Mesenchymal stem cell (in vitro differentiated cells and primary cell): Measurements from ENCODE around the gene KIRREL3.

Source experiments
- DNase-seq: peaks from one replicate; pipeline ENCODE4 v3.0.0-alpha.2; 2013
- H2AFZ ChIP-seq: one replicate; pipeline ENCODE4 v1.6.1; 2013; ENCODE audit warnings: low read depth, mild to moderate bottlenecking, control low read depth, inconsistent platforms, low read length, moderate library complexity
- H2AK5ac ChIP-seq: 2 replicates; pipeline ENCODE4 v1.6.1; 2013; ENCODE audit warnings: low read length, moderate library complexity, mild to moderate bottlenecking, inconsistent platforms; ENCODE audit not compliant: severe bottlenecking
- H2BK120ac ChIP-seq: one replicate; pipeline ENCODE4 v1.6.1; 2013; ENCODE audit warnings: low read depth, mild to moderate bottlenecking, inconsistent platforms, low read length, moderate library complexity
- H2BK12ac ChIP-seq, 2 experiments: one replicate each; pipeline ENCODE4 v1.6.1; 2013; ENCODE audit warnings: inconsistent platforms in 2 of 2, low read length in 2 of 2, mild to moderate bottlenecking in 2 of 2, moderate library complexity in 2 of 2, control low read depth in 1 of 2
- H2BK15ac ChIP-seq: one replicate; pipeline ENCODE4 v1.6.1; 2013; ENCODE audit warnings: mild to moderate bottlenecking, low read depth, inconsistent platforms; ENCODE audit not compliant: poor library complexity, severe bottlenecking
- H2BK5ac ChIP-seq: 2 replicates; pipeline ENCODE4 v1.6.1; 2013; ENCODE audit warnings: low read depth, mild to moderate bottlenecking, low read length, control low read depth, inconsistent platforms; ENCODE audit not compliant: poor library complexity, severe bottlenecking
- H3K14ac ChIP-seq, 2 experiments: one replicate each; pipeline ENCODE4 v1.6.1; 2013; ENCODE audit warnings: inconsistent platforms in 2 of 2, low read length in 2 of 2, control low read depth in 1 of 2, mild to moderate bottlenecking in 1 of 2, moderate library complexity in 1 of 2
- H3K18ac ChIP-seq, 2 experiments: one replicate each; pipeline ENCODE4 v1.6.1; 2013; ENCODE audit warnings: inconsistent platforms in 2 of 2, low read length in 2 of 2, control low read depth in 1 of 2, low read depth in 1 of 2, mild to moderate bottlenecking in 1 of 2
- H3K23ac ChIP-seq, 2 experiments: one replicate each; pipeline ENCODE4 v1.6.1; 2013; ENCODE audit warnings: inconsistent platforms in 2 of 2, low read length in 2 of 2, mild to moderate bottlenecking in 2 of 2, moderate library complexity in 2 of 2, control low read depth in 1 of 2
- H3K27ac ChIP-seq: 2 replicates; pipeline ENCODE4 v1.5.1; 2013; ENCODE audit warnings: mild to moderate bottlenecking, moderate library complexity, low read length, control low read depth, inconsistent platforms; ENCODE audit not compliant: poor library complexity, severe bottlenecking
- H3K27me3 ChIP-seq, 2 experiments: 2 replicates each; pipeline versions ENCODE4 v1.6.1 to v1.7.0; 2013; ENCODE audit warnings: low read length in 2 of 2, mild to moderate bottlenecking in 2 of 2, moderate library complexity in 2 of 2, control low read depth in 1 of 2, inconsistent platforms in 1 of 2; ENCODE audit not compliant: control insufficient read depth in 1 of 2, insufficient read depth in 1 of 2
- H3K36me3 ChIP-seq, 2 experiments: 2 replicates each; pipeline versions ENCODE4 v1.6.1 to v1.7.0; 2013; ENCODE audit warnings: low read length in 2 of 2, control low read depth in 1 of 2, inconsistent platforms in 1 of 2, low read depth in 1 of 2, mild to moderate bottlenecking in 1 of 2; ENCODE audit not compliant: insufficient read depth in 2 of 2, control insufficient read depth in 1 of 2
- H3K4ac ChIP-seq, 2 experiments: one replicate each; pipeline ENCODE4 v1.6.1; 2013; ENCODE audit warnings: inconsistent platforms in 2 of 2, low read length in 2 of 2, mild to moderate bottlenecking in 2 of 2, moderate library complexity in 2 of 2, control low read depth in 1 of 2, low read depth in 1 of 2
- H3K4me1 ChIP-seq: 2 replicates; pipeline ENCODE4 v1.6.1; 2013; ENCODE audit warnings: low read depth, low read length, control low read depth; ENCODE audit not compliant: control insufficient read depth, insufficient read depth
- H3K4me2 ChIP-seq: 2 replicates; pipeline ENCODE4 v1.6.1; 2013; ENCODE audit warnings: low read length, mild to moderate bottlenecking, inconsistent platforms; ENCODE audit not compliant: poor library complexity, severe bottlenecking
- H3K4me3 ChIP-seq, 2 experiments: 2 replicates each; pipeline versions ENCODE4 v1.5.1 to v1.7.0; 2013; ENCODE audit warnings: low read length in 2 of 2, mild to moderate bottlenecking in 2 of 2, control low read depth in 1 of 2, low read depth in 1 of 2; ENCODE audit not compliant: insufficient read depth in 1 of 2
- H3K79me1 ChIP-seq: replicated peaks from 2 replicates; pipeline ENCODE4 v1.6.1; 2013; ENCODE audit warnings: mild to moderate bottlenecking, control low read depth, low read length, inconsistent platforms; ENCODE audit not compliant: poor library complexity, severe bottlenecking
- H3K9ac ChIP-seq: 2 replicates; pipeline ENCODE4 v1.7.0; 2013; ENCODE audit warnings: mild to moderate bottlenecking, low read length, moderate library complexity
- H3K9me3 ChIP-seq: 2 replicates; pipeline ENCODE4 v1.7.0; 2013; ENCODE audit warnings: mild to moderate bottlenecking, low read length; ENCODE audit not compliant: control insufficient read depth
- H4K8ac ChIP-seq: one replicate; pipeline ENCODE4 v1.6.1; 2013; ENCODE audit warnings: inconsistent platforms, mild to moderate bottlenecking, low read length, moderate library complexity
- H4K91ac ChIP-seq: one replicate; pipeline ENCODE4 v1.6.1; 2013; ENCODE audit warnings: mild to moderate bottlenecking, low read length, inconsistent platforms
- WGBS: methylation state at CpG from one replicate; pipeline ENCODE4 v1.1.7; 2013; ENCODE audit warnings: mixed read lengths; 5-methylcytosine and 5-hydroxymethylcytosine counted together

Gene KIRREL3

GRCh38 chr11:126834573-126834972, 166.0 kb downstream of the KIRREL3 start:
- no peak overlapping the region for H2BK12ac ChIP-seq
- H2BK15ac ChIP-seq, result no peak overlapping the region
- H3K4me3 ChIP-seq, result no peak overlapping the region
- H2BK120ac ChIP-seq, result no peak overlapping the region
- no peak overlapping the region for H2BK5ac ChIP-seq
- H3K27ac ChIP-seq, result peak overlapping the region; percentile 47
- no peak overlapping the region for H3K23ac ChIP-seq
- H3K4ac ChIP-seq, result no peak overlapping the region
- H3K27me3 ChIP-seq, result no peaks in the 10 kb centered on the region
- peaks cover 6% of the 10 kb centered on the region for H3K4me1 ChIP-seq
- no peak for DNase-seq
- no peaks in the 10 kb centered on the region for H3K9me3 ChIP-seq
- no peak overlapping the region for H3K14ac ChIP-seq
- no peak overlapping the region for H4K91ac ChIP-seq
- no peak overlapping the region for H2AK5ac ChIP-seq
- no peak overlapping the region for H2AFZ ChIP-seq
- H3K79me1 ChIP-seq, result peaks cover 10% of the 10 kb centered on the region
- no peak overlapping the region for H4K8ac ChIP-seq
- no peak overlapping the region for H3K18ac ChIP-seq
- no peaks in the 10 kb centered on the region for H3K36me3 ChIP-seq
- 84% methylated on average over 8 of the region's 8 CpGs for WGBS
- H3K9ac ChIP-seq, result peak overlapping the region; percentile 52
- H3K4me2 ChIP-seq, result no peak overlapping the region

GRCh38 chr11:126834149-126834548, 166.4 kb downstream of the KIRREL3 start:
- H3K27ac ChIP-seq, result peak overlapping the region; percentile 47
- H3K9ac ChIP-seq, result peak overlapping the region; percentile 52
- no peak overlapping the region for H4K8ac ChIP-seq
- H3K23ac ChIP-seq, result no peak overlapping the region
- WGBS, result 60% methylated on average over 5 of the region's 5 CpGs
- H2BK15ac ChIP-seq, result no peak overlapping the region
- H3K9me3 ChIP-seq, result no peaks in the 10 kb centered on the region
- no peak overlapping the region for H2BK120ac ChIP-seq
- H4K91ac ChIP-seq, result no peak overlapping the region
- no peak overlapping the region for H3K18ac ChIP-seq
- no peaks in the 10 kb centered on the region for H3K36me3 ChIP-seq
- H3K79me1 ChIP-seq, result peaks cover 10% of the 10 kb centered on the region
- no peak overlapping the region for H2BK5ac ChIP-seq
- peak; percentile 15 for DNase-seq
- peaks cover 6% of the 10 kb centered on the region for H3K4me1 ChIP-seq
- no peak overlapping the region for H2AK5ac ChIP-seq
- no peak overlapping the region for H3K14ac ChIP-seq
- no peak overlapping the region for H2BK12ac ChIP-seq
- no peak overlapping the region for H3K4ac ChIP-seq
- no peaks in the 10 kb centered on the region for H3K27me3 ChIP-seq
- no peak overlapping the region for H3K4me3 ChIP-seq
- no peak overlapping the region for H3K4me2 ChIP-seq
- no peak overlapping the region for H2AFZ ChIP-seq

- no peak overlapping the region for H2AK5ac ChIP-seq
- no peak overlapping the region for H2AFZ ChIP-seq
- H2BK12ac ChIP-seq, result no peak overlapping the region
- no peak overlapping the region for H3K4me2 ChIP-seq
- H3K4me3 ChIP-seq, result no peak overlapping the region
- no peak overlapping the region for H4K8ac ChIP-seq
- no peak for DNase-seq
- H2BK15ac ChIP-seq, result no peak overlapping the region
- no peak overlapping the region for H3K14ac ChIP-seq
- peaks cover 10% of the 10 kb centered on the region for H3K79me1 ChIP-seq
- H3K23ac ChIP-seq, result no peak overlapping the region
- H2BK120ac ChIP-seq, result no peak overlapping the region
- no peak overlapping the region for H3K18ac ChIP-seq
- no peak overlapping the region for H2BK5ac ChIP-seq
- peaks cover 0 to 4% of the 10 kb centered on the region in 2 experiments for H3K27me3 ChIP-seq
- H3K9me3 ChIP-seq, result no peaks in the 10 kb centered on the region
- 100% methylated on average over 1 of the region's 1 CpG for WGBS
- peaks cover 4% of the 10 kb centered on the region for H3K4me1 ChIP-seq
- H3K4ac ChIP-seq, result no peak overlapping the region
- no peaks in the 10 kb centered on the region for H3K36me3 ChIP-seq
- H3K9ac ChIP-seq, result no peak overlapping the region
- no peak overlapping the region for H3K27ac ChIP-seq
- H4K91ac ChIP-seq, result no peak overlapping the region
These were observed 167.5 kb downstream of the KIRREL3 start for GRCh38 chr11:126833065-126833464.

- Histone ChIP-seq H3K9me3 (no peaks in the 10 kb centered on the region), H3K27ac (no peak overlapping the region), H2BK5ac (no peak overlapping the region), H3K36me3 (no peaks in the 10 kb centered on the region), H3K27me3 (peaks cover 0 to 4% of the 10 kb centered on the region in 2 experiments), H3K9ac (no peak overlapping the region), H2BK120ac (no peak overlapping the region), H3K18ac (no peak overlapping the region), H3K4me1 (peaks cover 4% of the 10 kb centered on the region), H3K4ac (no peak overlapping the region), H3K4me2 (no peak overlapping the region), H3K4me3 (no peak overlapping the region), H4K8ac (no peak overlapping the region), H4K91ac (no peak overlapping the region), H2BK12ac (no peak overlapping the region), H3K14ac (no peak overlapping the region), H2AK5ac (no peak overlapping the region), H2BK15ac (no peak overlapping the region), H3K79me1 (peaks cover 10% of the 10 kb centered on the region), H2AFZ (no peak overlapping the region), H3K23ac (no peak overlapping the region)
- no peak for DNase-seq
- 90% methylated on average over 6 of the region's 6 CpGs for WGBS
These were observed 168.2 kb downstream of the KIRREL3 start for GRCh38 chr11:126832387-126832786.
